ENCODE data around the gene RMDN2. TPM values are rescaled to one million over a fixed set of nuclear protein-coding genes. Genes with fewer than 3 reads are reported as not detected.

Gene RMDN2
- total RNA-seq = 1 to 10 TPM; 3.9 to 4.9 TPM
- 4.3 TPM for polyA plus RNA-seq (2013, experiment 1 of 2)
- polyA plus RNA-seq (2013, experiment 2 of 2) = 3.6 TPM
- long read RNA-seq, experiment 1, partial matches to known transcripts = 0 of 2 reads
- long read RNA-seq, experiment 1, other reads (novel, unspliced or antisense) = 2 of 2 reads
- long read RNA-seq, experiment 2, partial matches to known transcripts = 0 of 8 reads
- long read RNA-seq, experiment 2, other reads (novel, unspliced or antisense) = 6 of 8 reads
- long read RNA-seq, experiment 3, transcript RMDN2-202 (11 exons, 1,381 nt) = major isoform, 6 of 11 reads
- long read RNA-seq, experiment 3, partial matches to known transcripts = 1 of 11 reads
- long read RNA-seq, experiment 3, other reads (novel, unspliced or antisense) = 4 of 11 reads
- long read RNA-seq, experiment 4, partial matches to known transcripts = 0 of 3 reads
- long read RNA-seq, experiment 4, other reads (novel, unspliced or antisense) = 1 of 3 reads

- peaks cover under 1% of the 10 kb centered on the region for H3K36me3 Mint-ChIP-seq (ENCODE audit: low read depth)
- H3K4me1 Mint-ChIP-seq = peaks cover 2% of the 10 kb centered on the region
- Histone ChIP-seq H3K9me3 (ENCODE audit: control insufficient read depth, low read length) (no peaks in the 10 kb centered on the region), H3K27me3 (ENCODE audit: control insufficient read depth, insufficient read depth, low read length, poor library complexity, severe bottlenecking) (no peaks in the 10 kb centered on the region), H3K27ac (ENCODE audit: low read depth, low read length) (peak within 1 kb of the TSS; percentile 80), H3K4me3 (ENCODE audit: low read length) (peak within 1 kb of the TSS; percentile 92), H3K4me1 (ENCODE audit: control insufficient read depth, insufficient read depth, low read length) (no peaks in the 10 kb centered on the region), H3K36me3 (ENCODE audit: control insufficient read depth, insufficient read depth, low read length) (no peaks in the 10 kb centered on the region), H3K9ac (ENCODE audit: extremely low read depth, low read length, poor library complexity, severe bottlenecking) (peak within 1 kb of the TSS; percentile 82)
- peak within 1 kb of the TSS; percentile 81 for H3K4me3 Mint-ChIP-seq
- H3K9me3 Mint-ChIP-seq = no peaks in the 10 kb centered on the region
- H3K27me3 Mint-ChIP-seq (ENCODE audit: insufficient read depth) = peaks cover 19% of the 10 kb centered on the region
- TF ChIP-seq, protein P1, sequence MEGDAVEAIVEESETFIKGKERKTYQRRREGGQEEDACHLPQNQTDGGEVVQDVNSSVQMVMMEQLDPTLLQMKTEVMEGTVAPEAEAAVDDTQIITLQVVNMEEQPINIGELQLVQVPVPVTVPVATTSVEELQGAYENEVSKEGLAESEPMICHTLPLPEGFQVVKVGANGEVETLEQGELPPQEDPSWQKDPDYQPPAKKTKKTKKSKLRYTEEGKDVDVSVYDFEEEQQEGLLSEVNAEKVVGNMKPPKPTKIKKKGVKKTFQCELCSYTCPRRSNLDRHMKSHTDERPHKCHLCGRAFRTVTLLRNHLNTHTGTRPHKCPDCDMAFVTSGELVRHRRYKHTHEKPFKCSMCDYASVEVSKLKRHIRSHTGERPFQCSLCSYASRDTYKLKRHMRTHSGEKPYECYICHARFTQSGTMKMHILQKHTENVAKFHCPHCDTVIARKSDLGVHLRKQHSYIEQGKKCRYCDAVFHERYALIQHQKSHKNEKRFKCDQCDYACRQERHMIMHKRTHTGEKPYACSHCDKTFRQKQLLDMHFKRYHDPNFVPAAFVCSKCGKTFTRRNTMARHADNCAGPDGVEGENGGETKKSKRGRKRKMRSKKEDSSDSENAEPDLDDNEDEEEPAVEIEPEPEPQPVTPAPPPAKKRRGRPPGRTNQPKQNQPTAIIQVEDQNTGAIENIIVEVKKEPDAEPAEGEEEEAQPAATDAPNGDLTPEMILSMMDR (conservative IDR thresholded peaks at IDR 0.05) = peak; percentile 29
- peak within 1 kb of the TSS; percentile 93 for H3K27ac Mint-ChIP-seq
- WGBS, 2 experiments (ENCODE audit: insufficient coverage in 1 of 2, insufficient read length in 1 of 2) = 0% methylated on average over 21 to 79 of the region's 79 CpGs
- peak; percentile 99 for DNase-seq
These were observed at the start of gene RMDN2 for GRCh38 chr2:37925063-37925897. Gene RMDN2, plus strand, starts transcription at chr2:37925287. Its CDS starts 3,991 bp downstream, at chr2:37929278.

DNA sequence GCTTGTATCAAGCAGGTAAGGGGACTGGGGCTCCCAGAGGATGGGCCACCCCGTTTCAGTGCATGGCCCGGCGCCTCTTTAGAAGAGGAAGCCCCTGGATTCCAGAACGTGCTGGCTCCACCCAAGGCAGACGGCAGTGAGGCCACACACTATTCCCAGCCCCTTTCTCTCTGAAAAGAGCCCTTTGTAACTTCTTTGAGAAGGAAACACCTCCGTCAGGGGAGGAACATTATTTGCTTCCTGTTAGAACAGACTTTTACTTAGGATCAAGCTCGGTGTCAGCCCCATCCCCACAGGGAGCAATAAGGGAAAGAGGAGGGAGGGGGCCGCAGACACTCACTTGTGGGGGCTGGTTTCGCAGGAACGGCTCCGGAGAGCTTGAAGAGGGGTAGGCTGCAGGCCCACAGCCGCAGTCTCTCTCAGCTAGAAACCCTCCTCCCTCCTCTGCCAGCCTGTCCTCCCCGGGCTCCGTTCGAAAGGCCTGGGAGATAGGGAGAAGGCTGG is 49.6 kb upstream of the RMDN2 start:
- peak; percentile 64 for DNase-seq
- Histone ChIP-seq H3K9me3 (ENCODE audit: control insufficient read depth, low read length) (no peaks in the 10 kb centered on the region), H3K4me3 (ENCODE audit: low read length) (no peak overlapping the region), H3K4me1 (ENCODE audit: control insufficient read depth, insufficient read depth, low read length) (peaks cover 7% of the 10 kb centered on the region), H3K9ac (ENCODE audit: extremely low read depth, low read length, poor library complexity, severe bottlenecking) (no peak overlapping the region), H3K27me3 (ENCODE audit: control insufficient read depth, insufficient read depth, low read length, poor library complexity, severe bottlenecking) (peaks cover 17% of the 10 kb centered on the region), H3K36me3 (ENCODE audit: control insufficient read depth, insufficient read depth, low read length) (no peaks in the 10 kb centered on the region), H3K27ac (ENCODE audit: low read depth, low read length) (no peak overlapping the region)
- Mint-ChIP-seq H3K4me1 (peaks cover 25% of the 10 kb centered on the region), H3K9me3 (no peaks in the 10 kb centered on the region), H3K4me3 (no peak overlapping the region), H3K36me3 (ENCODE audit: low read depth) (no peaks in the 10 kb centered on the region), H3K27me3 (ENCODE audit: insufficient read depth) (peaks cover 28% of the 10 kb centered on the region), H3K27ac (no peak overlapping the region)
- TF ChIP-seq, protein P1 (conservative IDR thresholded peaks at IDR 0.05) = no peak
- WGBS, 2 experiments (ENCODE audit: insufficient coverage in 1 of 2, insufficient read length in 1 of 2) = 0 to 51% methylated on average over 2 to 15 of the region's 15 CpGs

DNA sequence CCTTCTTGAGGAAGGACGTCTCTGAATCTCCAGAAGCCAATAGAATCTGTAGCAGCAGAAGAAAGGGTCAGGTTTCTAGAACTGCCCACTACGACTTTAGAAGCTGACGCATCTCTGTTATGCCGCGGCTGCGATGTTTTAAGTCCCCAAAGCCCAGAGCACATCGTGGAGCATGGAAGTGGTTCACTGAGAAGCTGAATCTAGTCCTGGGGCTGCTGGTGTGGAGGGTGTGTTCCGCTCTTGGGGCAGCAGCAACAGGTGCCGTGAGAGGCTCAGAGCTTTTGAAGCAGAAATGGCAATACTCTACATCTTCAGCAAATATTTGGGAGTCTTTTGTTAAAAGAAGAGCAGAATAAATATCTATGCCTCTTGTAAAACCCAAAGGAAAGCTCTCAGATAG is 48.9 kb upstream of the RMDN2 start:
- no peak for DNase-seq
- no peaks in the 10 kb centered on the region for H3K36me3 ChIP-seq (ENCODE audit: control insufficient read depth, insufficient read depth, low read length)
- WGBS, 2 experiments (ENCODE audit: insufficient coverage in 1 of 2, insufficient read length in 1 of 2) = 87 to 90% methylated on average over 8 to 9 of the region's 9 CpGs
- no peak overlapping the region for H3K9ac ChIP-seq (ENCODE audit: extremely low read depth, low read length, poor library complexity, severe bottlenecking)
- H3K4me3 ChIP-seq (ENCODE audit: low read length) = no peak overlapping the region
- Mint-ChIP-seq H3K27me3 (ENCODE audit: insufficient read depth) (peaks cover 36% of the 10 kb centered on the region), H3K27ac (no peak overlapping the region), H3K36me3 (ENCODE audit: low read depth) (no peaks in the 10 kb centered on the region), H3K9me3 (no peaks in the 10 kb centered on the region), H3K4me1 (peaks cover 26% of the 10 kb centered on the region), H3K4me3 (no peak overlapping the region)
- no peak overlapping the region for H3K27ac ChIP-seq (ENCODE audit: low read depth, low read length)
- peaks cover 17% of the 10 kb centered on the region for H3K27me3 ChIP-seq (ENCODE audit: control insufficient read depth, insufficient read depth, low read length, poor library complexity, severe bottlenecking)
- TF ChIP-seq, protein P1 (conservative IDR thresholded peaks at IDR 0.05) = no peak
- peaks cover 7% of the 10 kb centered on the region for H3K4me1 ChIP-seq (ENCODE audit: control insufficient read depth, insufficient read depth, low read length)
- no peaks in the 10 kb centered on the region for H3K9me3 ChIP-seq (ENCODE audit: control insufficient read depth, low read length)
